Measurements from ENCODE around the gene ACY1.

GRCh38 chr3:52018319-52019000 lies 35.1 kb downstream of the ACY1 start:
- TF ChIP-seq, protein P1, sequence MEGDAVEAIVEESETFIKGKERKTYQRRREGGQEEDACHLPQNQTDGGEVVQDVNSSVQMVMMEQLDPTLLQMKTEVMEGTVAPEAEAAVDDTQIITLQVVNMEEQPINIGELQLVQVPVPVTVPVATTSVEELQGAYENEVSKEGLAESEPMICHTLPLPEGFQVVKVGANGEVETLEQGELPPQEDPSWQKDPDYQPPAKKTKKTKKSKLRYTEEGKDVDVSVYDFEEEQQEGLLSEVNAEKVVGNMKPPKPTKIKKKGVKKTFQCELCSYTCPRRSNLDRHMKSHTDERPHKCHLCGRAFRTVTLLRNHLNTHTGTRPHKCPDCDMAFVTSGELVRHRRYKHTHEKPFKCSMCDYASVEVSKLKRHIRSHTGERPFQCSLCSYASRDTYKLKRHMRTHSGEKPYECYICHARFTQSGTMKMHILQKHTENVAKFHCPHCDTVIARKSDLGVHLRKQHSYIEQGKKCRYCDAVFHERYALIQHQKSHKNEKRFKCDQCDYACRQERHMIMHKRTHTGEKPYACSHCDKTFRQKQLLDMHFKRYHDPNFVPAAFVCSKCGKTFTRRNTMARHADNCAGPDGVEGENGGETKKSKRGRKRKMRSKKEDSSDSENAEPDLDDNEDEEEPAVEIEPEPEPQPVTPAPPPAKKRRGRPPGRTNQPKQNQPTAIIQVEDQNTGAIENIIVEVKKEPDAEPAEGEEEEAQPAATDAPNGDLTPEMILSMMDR (IDR thresholded peaks at IDR 0.05): no peak
- TF ChIP-seq POLR2A (IDR thresholded peaks at IDR 0.05): no peak
